NCI-H1105 treated with DMSO at 0.1 percent for 48 hours (cell line): ENCODE measurements around the gene PPP1R3F.

ENCODE experiments used
- DNase-seq: peaks from one replicate; lab custom pipeline; 2025; lab: John Stamatoyannopoulos, UW

Gene PPP1R3F

GRCh38 chrX:49249071-49249470 is 20.5 kb upstream of the PPP1R3F start:
- DNase-seq, result no peak

DNA sequence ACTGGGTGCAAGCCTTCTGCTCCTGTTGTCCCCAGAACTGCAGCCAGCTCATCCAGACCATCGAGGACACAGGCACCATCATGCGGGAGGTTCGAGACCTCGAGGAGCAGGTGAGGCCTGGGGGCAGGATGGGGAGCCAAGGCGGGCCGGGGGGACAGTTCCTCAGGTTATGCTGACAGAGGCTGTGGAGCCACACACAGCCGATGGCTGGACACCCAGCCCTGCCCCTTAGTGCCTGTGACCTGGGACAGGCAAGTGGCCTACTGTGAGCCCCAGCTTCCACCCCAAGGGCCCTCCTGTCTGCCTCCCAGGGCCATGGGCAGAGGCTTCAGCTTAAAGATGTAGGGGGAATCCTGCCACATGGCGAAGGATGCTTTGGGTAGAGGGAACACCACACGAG is 20.0 kb upstream of the PPP1R3F start:
- DNase-seq, result no peak

- no peak for DNase-seq
Measured at GRCh38 chrX:49250066-49250465, 19.5 kb upstream of the PPP1R3F start.

DNA sequence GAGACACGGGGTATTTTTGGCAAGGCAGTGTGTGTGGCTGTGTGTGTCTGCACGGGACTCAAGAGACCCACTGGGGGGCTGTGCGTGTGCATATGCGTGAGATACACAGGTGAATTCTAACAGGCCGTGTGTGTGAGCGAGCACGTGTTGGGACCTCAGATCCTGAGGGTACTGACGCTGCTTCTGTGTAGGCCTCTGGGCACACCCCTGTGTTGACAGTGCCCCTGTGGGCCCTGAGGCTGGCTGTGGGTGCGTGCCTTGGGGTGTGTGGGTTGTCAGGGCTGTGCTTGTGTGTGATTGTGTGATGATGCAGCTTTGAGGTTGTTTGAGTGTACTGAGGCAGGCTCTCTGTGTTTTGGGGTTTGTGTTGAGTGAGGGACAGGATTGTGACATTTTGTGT is 19.0 kb upstream of the PPP1R3F start:
- no peak for DNase-seq

GRCh38 chrX:49251325-49251724 is 18.3 kb upstream of the PPP1R3F start:
- no peak for DNase-seq

GRCh38 chrX:49254639-49255038 is 15.0 kb upstream of the PPP1R3F start:
- no peak for DNase-seq

GRCh38 chrX:49256268-49256995 is 13.2 kb upstream of the PPP1R3F start:
- no peak for DNase-seq

DNA sequence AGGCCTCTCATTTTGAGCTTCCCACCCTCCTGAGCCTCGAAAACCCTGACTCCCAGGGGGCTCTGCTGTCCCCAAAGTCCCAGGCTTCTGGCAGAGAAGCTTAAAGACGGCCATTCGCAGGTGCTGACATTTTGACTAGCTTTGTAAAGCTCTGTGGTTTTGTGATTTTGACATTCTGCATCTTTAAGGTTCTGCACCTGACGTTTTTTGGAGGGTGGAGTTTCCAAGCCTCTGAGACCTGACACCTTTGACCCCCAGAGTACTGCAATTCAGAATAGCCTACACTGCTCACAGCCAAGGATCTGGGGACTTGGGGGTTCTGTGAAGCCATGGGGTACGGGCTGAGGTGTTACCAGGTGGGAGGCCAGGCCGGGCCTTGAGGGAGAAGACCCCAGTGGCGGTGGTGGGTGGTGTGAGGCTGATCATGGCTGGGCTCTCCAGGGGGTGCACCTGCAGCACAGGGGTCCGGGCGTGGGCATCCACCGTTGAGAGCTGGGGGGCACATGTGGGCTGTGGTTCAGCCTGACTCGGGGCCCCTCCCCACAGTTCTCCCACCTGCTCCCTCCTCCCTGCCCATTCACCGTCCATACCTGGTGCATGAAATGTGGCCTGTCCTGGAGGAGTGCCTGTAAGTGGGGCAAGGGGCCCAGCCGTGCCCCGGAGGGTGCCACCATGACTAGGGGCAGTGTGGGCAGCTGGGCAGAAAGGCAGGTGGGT is 12.4 kb upstream of the PPP1R3F start:
- no peak for DNase-seq

DNA sequence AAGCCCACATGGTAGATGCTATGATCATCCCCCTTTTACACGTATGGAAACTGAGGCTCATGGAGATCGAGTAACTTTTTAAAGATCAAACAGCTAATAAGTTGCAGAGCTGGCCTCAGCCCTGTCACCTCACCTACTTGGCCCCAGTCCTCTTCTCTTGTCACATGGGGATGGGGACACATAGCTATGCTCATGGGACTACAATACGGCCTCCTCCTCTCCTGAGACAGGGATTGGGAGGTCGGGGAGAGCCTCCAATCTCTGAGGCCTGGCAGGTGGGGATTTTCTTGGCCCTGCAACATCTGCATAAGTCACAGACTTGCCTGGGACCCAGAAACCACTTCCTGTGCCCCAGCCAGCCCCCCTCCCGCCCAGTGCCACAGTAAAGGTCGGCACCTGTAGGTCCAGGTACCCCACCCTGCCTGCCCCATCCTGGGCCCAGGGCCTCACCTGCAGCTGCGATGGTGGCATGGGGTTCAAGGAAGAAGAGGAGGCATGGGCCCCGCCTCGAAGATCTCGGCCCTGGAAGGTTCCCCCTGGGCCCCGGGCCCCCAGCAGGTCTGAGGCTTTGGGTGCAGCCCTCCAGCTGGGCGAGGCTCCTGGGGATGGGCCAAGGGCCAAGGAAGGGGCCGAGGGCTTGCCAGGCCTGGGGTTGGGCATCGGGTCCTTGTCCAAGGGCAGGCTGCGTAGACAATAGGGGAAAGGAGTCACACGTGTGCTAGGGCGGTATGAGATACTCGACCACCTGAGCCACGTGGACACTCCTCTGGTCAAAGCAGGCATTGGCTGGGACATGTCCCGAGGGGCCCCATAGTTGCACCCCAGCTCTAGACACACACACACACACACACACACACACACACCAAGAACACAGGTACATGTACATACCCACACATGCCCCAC is 11.5 kb upstream of the PPP1R3F start:
- no peak for DNase-seq

GRCh38 chrX:49258749-49259124 is 10.9 kb upstream of the PPP1R3F start:
- DNase-seq, result no peak

GRCh38 chrX:49260221-49260985 is 9.2 kb upstream of the PPP1R3F start:
- DNase-seq, result no peak

DNA sequence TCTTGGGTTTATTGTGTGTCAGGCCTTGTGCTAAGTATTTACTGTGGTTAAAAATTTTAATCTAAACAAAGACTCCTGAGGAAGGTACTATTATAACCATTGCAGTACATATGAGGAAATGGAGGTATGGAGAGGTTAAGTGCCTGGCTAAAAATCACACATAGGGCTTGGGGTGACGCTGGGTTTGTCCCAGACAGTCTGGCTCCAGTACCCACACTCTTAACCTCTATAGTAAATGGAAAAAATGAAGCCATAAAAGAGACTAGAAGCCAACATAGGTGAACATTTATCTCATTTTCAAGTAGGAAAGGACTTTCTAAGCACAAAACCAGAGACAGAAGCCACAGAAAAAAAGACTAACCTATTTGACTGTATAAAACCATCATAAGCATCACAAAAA is 7.0 kb upstream of the PPP1R3F start:
- DNase-seq, result no peak

- no peak for DNase-seq
Measured at GRCh38 chrX:49263631-49264030, 6.0 kb upstream of the PPP1R3F start.

GRCh38 chrX:49264460-49264859 is 5.1 kb upstream of the PPP1R3F start, which contains the start of gene FOXP3:
FOXP3 (minus strand) TSS chrX:49264710; CDS start chrX:49258505, 6,205 bp downstream.
- no peak for DNase-seq

- DNase-seq, result no peak
Measured at GRCh38 chrX:49266523-49267445, 2.8 kb upstream of the PPP1R3F start.

- DNase-seq, result no peak
Measured at GRCh38 chrX:49268702-49269009, 937 bp upstream of the PPP1R3F start.

DNA sequence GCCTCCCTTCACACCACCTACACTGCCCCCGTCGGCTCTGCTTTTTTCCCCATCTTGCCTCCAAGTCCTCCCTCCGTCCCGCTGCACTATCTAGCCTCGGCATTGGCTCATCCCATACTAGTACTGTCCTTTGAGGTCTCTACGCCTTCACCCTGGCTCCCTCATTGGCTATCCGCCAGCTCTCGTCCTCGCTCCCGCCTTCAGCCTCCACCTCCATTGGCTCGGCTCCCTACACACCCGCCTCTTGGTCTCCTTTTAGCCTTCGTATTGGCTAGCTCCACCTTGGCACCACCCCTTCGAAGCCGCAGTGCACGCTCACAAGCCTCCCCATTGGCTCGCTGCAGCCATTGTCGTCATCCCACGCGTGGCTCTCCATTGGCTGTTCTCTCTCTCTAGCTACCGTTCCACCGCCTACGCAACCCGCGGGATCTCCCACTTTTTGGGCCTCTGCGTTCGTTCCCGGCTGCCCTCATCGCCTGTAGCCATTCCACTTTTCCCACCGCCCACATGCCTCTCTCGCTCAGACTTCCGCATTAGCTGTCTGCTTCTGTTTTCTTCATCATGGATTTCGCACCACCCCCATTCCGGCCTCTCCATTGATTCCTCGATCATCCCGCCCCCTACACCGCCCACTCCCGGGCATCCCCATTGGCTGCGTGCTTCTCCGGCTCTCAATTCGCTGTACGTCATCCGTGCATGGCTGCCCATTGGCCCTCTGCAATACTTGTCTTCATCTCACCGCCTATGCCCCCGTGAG is 405 bp upstream of the PPP1R3F start:
- DNase-seq, result peak; percentile 96

DNA sequence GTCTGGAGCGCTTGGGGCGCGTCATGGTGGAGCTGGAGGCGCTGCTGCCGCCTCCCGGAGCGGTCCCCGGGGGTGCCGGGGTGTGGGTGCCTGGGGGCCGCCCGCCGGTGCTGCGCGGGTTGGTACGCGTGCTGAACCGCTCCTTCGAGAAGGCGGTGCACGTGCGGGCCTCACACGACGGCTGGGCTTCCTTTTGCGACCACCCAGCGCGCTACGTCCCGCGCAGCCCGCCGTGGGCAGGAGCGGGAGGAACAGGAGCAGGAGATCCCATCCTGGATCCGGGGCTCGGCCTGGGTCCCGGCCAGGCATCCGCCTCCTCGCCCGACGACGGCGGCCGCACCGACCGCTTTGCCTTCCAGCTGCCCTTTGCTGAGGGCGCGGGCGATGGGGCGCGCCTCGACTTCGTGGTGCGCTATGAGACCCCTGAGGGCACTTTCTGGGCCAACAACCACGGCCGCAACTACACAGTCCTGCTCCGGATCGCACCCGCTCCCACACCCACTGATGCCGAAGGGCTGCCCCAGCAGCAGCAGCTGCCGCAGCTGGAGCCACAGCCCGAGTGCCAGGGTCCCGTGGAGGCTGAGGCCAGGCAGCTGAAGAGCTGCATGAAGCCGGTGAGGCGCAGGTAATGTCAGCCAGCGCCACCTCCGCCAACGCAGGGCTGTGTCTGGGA is 792 bp downstream of the PPP1R3F start:
- DNase-seq, result no peak

GRCh38 chrX:49271341-49271740 is 1.7 kb downstream of the PPP1R3F start:
- no peak for DNase-seq

GRCh38 chrX:49272421-49272820 is 2.8 kb downstream of the PPP1R3F start:
- no peak for DNase-seq
